HCT116 (cell line): ENCODE measurements around the gene FOXO3. TPM values are rescaled to one million over a fixed set of nuclear protein-coding genes. Genes with fewer than 3 reads are reported as not detected.

Source experiments
- ATAC-seq: fragments of 200-7000 bp; cut with Tn5 transposase; 2 replicates; pipeline ENCODE4 v1.9.1; 2020; ENCODE audit warnings: mild to moderate bottlenecking, moderate library complexity
- BruUV-seq: library from RNA; stranded (reverse); fragments of 400-500 nt; replicated peaks from 2 replicates; lab custom pipeline; 2021; lab: Mats Ljungman, UMichigan
- CTCF ChIA-PET: fragments of 300-600 bp; sonication (Branson Sonifier 250); formaldehyde crosslinking; loops from one replicate; lab custom pipeline; 2021; ENCODE audit warnings: antibody characterized with exemption; lab: Charles Lee
- POLR2A ChIA-PET: fragments of 300-600, 350-600 bp; sonication (Branson Sonifier 250); formaldehyde crosslinking; loops from one replicate; lab custom pipeline; 2021; ENCODE audit warnings: antibody characterized with exemption; lab: Charles Lee
- RAD21 ChIA-PET, 2 experiments: fragments of 300-600 bp; sonication (Branson Sonifier 250); formaldehyde crosslinking; loops; one replicate each; lab custom pipeline; 2023; ENCODE audit warnings: low total read pairs in 2 of 2; ENCODE audit not compliant: uncharacterized antibody in 2 of 2, unreplicated experiment in 2 of 2, low non-redundant PET in 1 of 2; lab: Charles Lee
- DNase-seq: peaks from one replicate; pipeline ENCODE4 v3.0.0-alpha.2; 2010; ENCODE audit warnings: low read depth, low spot score
- H2AFZ ChIP-seq: fragments of 200-600 bp; shearing (Covaris generic), sonication (generic); 2 replicates; pipeline ENCODE4 v1.6.1; 2017; ENCODE audit warnings: low read depth, mixed run types, mixed read lengths, antibody characterized with exemption, low read length; ENCODE audit not compliant: poor library complexity, severe bottlenecking
- H3K27ac ChIP-seq: 2 replicates; pipeline ENCODE4 v1.5.1; 2012; ENCODE audit warnings: low read depth, low read length
- H3K27me3 ChIP-seq: fragments of 200-600 bp; sonication (generic); 2 replicates; pipeline ENCODE4 v1.6.1; 2016; ENCODE audit warnings: mixed run types, low read length, mixed read lengths; ENCODE audit not compliant: insufficient read depth
- H3K36me3 ChIP-seq, 2 experiments: fragments of 200-500 bp in 1 of 2; fragments of 200-600 bp in 1 of 2; sonication (Bioruptor generic) in 1 of 2; sonication (generic) in 1 of 2; 2 replicates each; pipeline versions ENCODE4 v1.5.1 to v1.6.1; 2014 to 2016; ENCODE audit warnings: low read length in 2 of 2, inconsistent platforms in 1 of 2, mixed read lengths in 1 of 2, mixed run types in 1 of 2; ENCODE audit not compliant: insufficient read depth in 2 of 2, control insufficient read depth in 1 of 2
- H3K4me1 ChIP-seq, 2 experiments: fragments of 200-600 bp in 1 of 2; sonication (generic) in 1 of 2; 2 replicates each; pipeline versions ENCODE4 v1.5.1 to v1.6.1; 2012 to 2017; ENCODE audit warnings: low read length in 2 of 2, inconsistent platforms in 1 of 2, mild to moderate bottlenecking in 1 of 2, mixed read lengths in 1 of 2, mixed run types in 1 of 2, moderate library complexity in 1 of 2; ENCODE audit not compliant: insufficient read depth in 2 of 2, control insufficient read depth in 1 of 2
- H3K4me2 ChIP-seq: fragments of 200-600 bp; sonication (generic); 2 replicates; pipeline ENCODE4 v1.6.1; 2017; ENCODE audit warnings: mixed run types, low read length, mixed read lengths
- H3K4me3 ChIP-seq, 2 experiments: fragments of 200-600 bp in 1 of 2; sonication (generic) in 1 of 2; replicated peaks in 1 of 2; 2 replicates each; pipeline ENCODE4 v1.5.1; 2011 to 2016; ENCODE audit warnings: low read length in 2 of 2, control low read depth in 1 of 2, low read depth in 1 of 2, mild to moderate bottlenecking in 1 of 2, mixed read lengths in 1 of 2, mixed run types in 1 of 2
- H3K79me2 ChIP-seq: fragments of 200-600 bp; sonication (generic); 2 replicates; pipeline ENCODE4 v1.6.1; 2017; ENCODE audit warnings: mild to moderate bottlenecking, mixed run types, low read length, moderate library complexity, mixed read lengths; ENCODE audit not compliant: insufficient read depth
- H3K9ac ChIP-seq: fragments of 200-600 bp; sonication (generic); 2 replicates; pipeline ENCODE4 v1.6.1; 2016; ENCODE audit warnings: low read length, mixed read lengths
- H3K9me2 ChIP-seq: fragments of 200-600 bp; sonication (generic), shearing (Covaris generic); 2 replicates; pipeline ENCODE4 v1.6.1; 2017; ENCODE audit warnings: mixed run types, mild to moderate bottlenecking, moderate library complexity; ENCODE audit not compliant: insufficient read depth
- H3K9me3 ChIP-seq, 2 experiments: fragments of 200-500 bp in 1 of 2; fragments of 200-600 bp in 1 of 2; sonication (Bioruptor generic) in 1 of 2; sonication (generic) in 1 of 2; 2 replicates each; pipeline ENCODE4 v1.6.1; 2014 to 2017; ENCODE audit warnings: low read length in 2 of 2, mixed read lengths in 2 of 2, inconsistent platforms in 1 of 2, low read depth in 1 of 2, mild to moderate bottlenecking in 1 of 2, mixed run types in 1 of 2, moderate library complexity in 1 of 2; ENCODE audit not compliant: control insufficient read depth in 1 of 2, insufficient read depth in 1 of 2
- H4K20me1 ChIP-seq: fragments of 200-600 bp; sonication (generic), shearing (Covaris generic); 2 replicates; pipeline ENCODE4 v1.6.1; 2017; ENCODE audit warnings: mixed run types, mild to moderate bottlenecking, moderate library complexity; ENCODE audit not compliant: insufficient read depth
- CBX3 ChIP-seq: IDR thresholded peaks from 2 replicates; pipeline ENCODE4 v1.6.1; 2012; ENCODE audit warnings: low read depth
- ELF1 ChIP-seq: IDR thresholded peaks from 2 replicates; pipeline ENCODE4 v1.6.1; 2012; ENCODE audit warnings: low read depth, borderline replicate concordance
- EZH2phosphoT487 ChIP-seq: fragments of 200-600 bp; IDR thresholded peaks from 2 replicates; pipeline ENCODE4 v1.6.1; 2018; ENCODE audit warnings: antibody characterized with exemption, borderline replicate concordance
- JUND ChIP-seq: IDR thresholded peaks from 2 replicates; pipeline ENCODE4 v1.6.1; 2012
- POLR2A ChIP-seq: IDR thresholded peaks from 2 replicates; pipeline ENCODE4 v1.7.0; 2011; ENCODE audit warnings: borderline replicate concordance; ENCODE audit not compliant: insufficient read depth, insufficient read length; ENCODE audit errors: extremely low read depth
- POLR2AphosphoS5 ChIP-seq: IDR thresholded peaks from 2 replicates; pipeline ENCODE4 v1.6.1; 2011; ENCODE audit warnings: mild to moderate bottlenecking, low read depth, low read length, moderate library complexity
- RAD21 ChIP-seq: IDR thresholded peaks from 2 replicates; pipeline ENCODE4 v1.6.1; 2012; ENCODE audit warnings: low read depth, mild to moderate bottlenecking
- SIN3A ChIP-seq: IDR thresholded peaks from 2 replicates; pipeline ENCODE4 v1.6.1; 2012; ENCODE audit warnings: low read depth
- TCF7L2 ChIP-seq: IDR thresholded peaks from 2 replicates; pipeline ENCODE4 v1.7.0; 2011; ENCODE audit warnings: borderline replicate concordance, inconsistent platforms; ENCODE audit not compliant: insufficient read depth, insufficient read length; ENCODE audit errors: extremely low read depth
- ZBTB33 ChIP-seq: IDR thresholded peaks from 2 replicates; pipeline ENCODE4 v1.6.1; 2011; ENCODE audit warnings: mild to moderate bottlenecking, low read length, moderate library complexity; ENCODE audit not compliant: insufficient replicate concordance; ENCODE audit errors: extremely low read depth
- ZFX ChIP-seq: fragments of 450-650 bp; IDR thresholded peaks from 2 replicates; pipeline ENCODE4 v1.6.1; 2017
- ZNF274 ChIP-seq: fragments of 200-500 bp; sonication (Bioruptor generic); IDR thresholded peaks from 2 replicates; pipeline ENCODE4 v1.6.1; 2014; ENCODE audit warnings: mild to moderate bottlenecking, low read depth, low read length, inconsistent platforms
- intact Hi-C: fragments of 100-400 bp; cut with micrococcal nuclease; formaldehyde crosslinking; loops from 2 replicates; pipeline ENCODE4 v1.10.0; 2022
- total RNA-seq: library from RNA; stranded (reverse); gene quantifications from one replicate; pipeline ENCODE4 v1.2.1, GENCODE V29; 2021; ENCODE audit not compliant: unreplicated experiment
- TF ChIP-seq, protein P1 (sequence below): IDR thresholded peaks from 2 replicates; pipeline ENCODE4 v1.6.1; 2012
- TF ChIP-seq, protein P2 (sequence below), 3 experiments: fragments of 200-600 bp in 1 of 3; sonication (generic) in 1 of 3; IDR thresholded peaks in 2 of 3; conservative IDR thresholded peaks in 1 of 3; 2 replicates each; pipeline ENCODE4 v1.5.1; 2012 to 2017; ENCODE audit warnings: low read depth in 2 of 3, low read length in 2 of 3, antibody characterized with exemption in 1 of 3, borderline replicate concordance in 1 of 3, control low read depth in 1 of 3, mild to moderate bottlenecking in 1 of 3, mixed read lengths in 1 of 3, mixed run types in 1 of 3, moderate library complexity in 1 of 3; ENCODE audit not compliant: insufficient read depth in 1 of 3

The FOXO3 gene
- total RNA-seq, 1 experiment from 2014 or later: 40.0 TPM

GRCh38 chr6:108686896-108687295 is 126.2 kb downstream of the FOXO3 start:
- no peaks in the 10 kb centered on the region for H3K79me2 ChIP-seq
- no peak overlapping the region for H3K9ac ChIP-seq
- H2AFZ ChIP-seq: no peak overlapping the region
- ChIA-PET POLR2A (no interaction called here), RAD21 (no interaction called here), CTCF (no interaction called here)
- H3K27ac ChIP-seq: no peak overlapping the region
- H3K36me3 ChIP-seq: no peaks in the 10 kb centered on the region
- ATAC-seq: no peak
- no peak overlapping the region for H3K4me3 ChIP-seq
- no peaks in the 10 kb centered on the region for H3K9me3 ChIP-seq
- no peaks in the 10 kb centered on the region for H3K27me3 ChIP-seq
- no peak overlapping the region for H3K4me2 ChIP-seq
- TF ChIP-seq, protein P1, sequence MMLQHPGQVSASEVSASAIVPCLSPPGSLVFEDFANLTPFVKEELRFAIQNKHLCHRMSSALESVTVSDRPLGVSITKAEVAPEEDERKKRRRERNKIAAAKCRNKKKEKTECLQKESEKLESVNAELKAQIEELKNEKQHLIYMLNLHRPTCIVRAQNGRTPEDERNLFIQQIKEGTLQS: no peak
- TF ChIP-seq ZNF274 (no peak), POLR2A (no peak), SIN3A (no peak), JUND (no peak), ELF1 (no peak), EZH2phosphoT487 (no peak), POLR2AphosphoS5 (no peak), ZFX (no peak), ZBTB33 (no peak), RAD21 (no peak), TCF7L2 (no peak), CBX3 (no peak)
- TF ChIP-seq, protein P2, sequence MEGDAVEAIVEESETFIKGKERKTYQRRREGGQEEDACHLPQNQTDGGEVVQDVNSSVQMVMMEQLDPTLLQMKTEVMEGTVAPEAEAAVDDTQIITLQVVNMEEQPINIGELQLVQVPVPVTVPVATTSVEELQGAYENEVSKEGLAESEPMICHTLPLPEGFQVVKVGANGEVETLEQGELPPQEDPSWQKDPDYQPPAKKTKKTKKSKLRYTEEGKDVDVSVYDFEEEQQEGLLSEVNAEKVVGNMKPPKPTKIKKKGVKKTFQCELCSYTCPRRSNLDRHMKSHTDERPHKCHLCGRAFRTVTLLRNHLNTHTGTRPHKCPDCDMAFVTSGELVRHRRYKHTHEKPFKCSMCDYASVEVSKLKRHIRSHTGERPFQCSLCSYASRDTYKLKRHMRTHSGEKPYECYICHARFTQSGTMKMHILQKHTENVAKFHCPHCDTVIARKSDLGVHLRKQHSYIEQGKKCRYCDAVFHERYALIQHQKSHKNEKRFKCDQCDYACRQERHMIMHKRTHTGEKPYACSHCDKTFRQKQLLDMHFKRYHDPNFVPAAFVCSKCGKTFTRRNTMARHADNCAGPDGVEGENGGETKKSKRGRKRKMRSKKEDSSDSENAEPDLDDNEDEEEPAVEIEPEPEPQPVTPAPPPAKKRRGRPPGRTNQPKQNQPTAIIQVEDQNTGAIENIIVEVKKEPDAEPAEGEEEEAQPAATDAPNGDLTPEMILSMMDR (IDR thresholded peaks at IDR 0.05 in 2 of 3, conservative IDR thresholded peaks at IDR 0.05 in 1 of 3; ENCODE audit: borderline replicate concordance in 1 of 3, insufficient read depth in 1 of 3, low read depth in 2 of 3, low read length in 2 of 3): no peak
- no TSS peak for BruUV-seq
- no peaks in the 10 kb centered on the region for H4K20me1 ChIP-seq
- DNase-seq: no peak
- intact Hi-C loops: no loop called here
- peaks cover 44 to 57% of the 10 kb centered on the region in 2 experiments for H3K4me1 ChIP-seq
- H3K9me2 ChIP-seq: no peaks in the 10 kb centered on the region
